ENCODE data around the gene DIDO1. TPM values are rescaled to one million over a fixed set of nuclear protein-coding genes. Genes with fewer than 3 reads are reported as not detected.

The DIDO1 gene
- total RNA-seq, 1 experiment from 2014 or later = 85.9 TPM

DNA sequence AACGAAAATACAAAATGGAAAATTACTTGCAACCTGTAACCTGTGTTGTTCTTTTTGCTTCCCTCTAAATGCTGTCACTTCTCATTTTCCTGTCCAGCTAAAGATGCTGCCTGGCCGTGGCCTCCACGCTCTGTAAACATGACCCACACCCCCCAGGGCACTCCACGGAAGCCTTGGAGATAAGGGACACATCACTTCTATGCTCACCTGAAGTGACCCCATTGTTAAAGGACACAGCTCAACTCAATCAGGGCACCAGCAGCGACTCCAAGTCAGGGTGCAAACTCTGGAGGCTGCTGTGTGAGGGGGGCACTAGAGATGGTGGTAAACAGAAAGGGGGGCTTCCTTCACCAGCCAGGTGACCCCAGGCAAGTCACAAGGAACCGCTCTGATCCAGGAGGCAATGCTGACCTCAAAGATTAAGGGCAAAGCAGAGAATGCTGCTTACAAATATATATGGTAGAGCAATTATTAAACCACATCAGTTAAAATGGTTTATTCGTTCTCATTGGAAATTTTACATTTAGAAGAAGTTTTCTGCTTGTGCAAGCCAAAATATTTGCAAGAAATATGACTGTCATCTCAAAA, 13.2 kb downstream of the DIDO1 start:
- H3K4me2 ChIP-seq (ENCODE audit: insufficient read depth, insufficient read length, low read length) = no peak overlapping the region
- no peak overlapping the region for H2BK12ac ChIP-seq (ENCODE audit: insufficient read length, low read depth, low read length)
- H2BK20ac ChIP-seq (ENCODE audit: low read depth, low read length, poor library complexity, severe bottlenecking) = no peak overlapping the region
- H4K20me1 ChIP-seq (ENCODE audit: control insufficient read depth, insufficient read depth, insufficient read length) = no peaks in the 10 kb centered on the region
- no peak overlapping the region for H3K9ac ChIP-seq (ENCODE audit: extremely low read depth, insufficient read length, low read length)
- DNase-seq = no peak
- no peak overlapping the region for H3K23ac ChIP-seq (ENCODE audit: insufficient read length, low read depth, low read length)
- peaks cover 15% of the 10 kb centered on the region for H3K4me1 ChIP-seq (ENCODE audit: insufficient read depth, low read length)
- Mint-ChIP-seq H3K4me1 (peaks cover 36 to 40% of the 10 kb centered on the region in 2 experiments), H3K4me3 (no peak overlapping the region), H3K27me3 (ENCODE audit: low read depth) (no peaks in the 10 kb centered on the region), H3K36me3 (ENCODE audit: insufficient read depth in 1 of 3, low read depth in 3 of 3) (peaks cover 37 to 51% (median 49%) of the 10 kb centered on the region in 3 experiments), H3K9me3 (no peaks in the 10 kb centered on the region), H3K27ac (peak overlapping the region; percentile 72 to 94 (median 86); a peak in 5 of 7 replicates)
- H3K18ac ChIP-seq (ENCODE audit: insufficient read length, low read depth, low read length) = no peak overlapping the region
- H3K56ac ChIP-seq (ENCODE audit: insufficient read length, low read depth, low read length) = no peak overlapping the region
- H3K9me3 ChIP-seq (ENCODE audit: control insufficient read depth, low read depth, low read length) = no peaks in the 10 kb centered on the region
- H2BK15ac ChIP-seq (ENCODE audit: low read depth, low read length) = no peak overlapping the region
- peaks cover 74% of the 10 kb centered on the region for H3K79me2 ChIP-seq (ENCODE audit: insufficient read depth, low read length)
- no peaks in the 10 kb centered on the region for H3K27me3 ChIP-seq (ENCODE audit: insufficient read depth, low read length)
- H3K4ac ChIP-seq (ENCODE audit: low read depth, low read length) = no peak overlapping the region
- H4K91ac ChIP-seq (ENCODE audit: insufficient read length, low read depth, low read length) = no peak overlapping the region
- H4K5ac ChIP-seq (ENCODE audit: insufficient read length, low read depth, low read length) = no peak overlapping the region
- no peak overlapping the region for H3K27ac ChIP-seq (ENCODE audit: insufficient read length, low read depth, low read length)
- no CpG with 5 or more reads among the region's 7 CpGs for WGBS (ENCODE audit: extremely low coverage, insufficient read length, low lambda C conversion rate)
- H4K8ac ChIP-seq (replicated peaks; ENCODE audit: insufficient read length, low read depth, low read length) = no peak overlapping the region
- no peak overlapping the region for H2BK5ac ChIP-seq (ENCODE audit: insufficient read length, low read length)
- TF ChIP-seq, protein P1, sequence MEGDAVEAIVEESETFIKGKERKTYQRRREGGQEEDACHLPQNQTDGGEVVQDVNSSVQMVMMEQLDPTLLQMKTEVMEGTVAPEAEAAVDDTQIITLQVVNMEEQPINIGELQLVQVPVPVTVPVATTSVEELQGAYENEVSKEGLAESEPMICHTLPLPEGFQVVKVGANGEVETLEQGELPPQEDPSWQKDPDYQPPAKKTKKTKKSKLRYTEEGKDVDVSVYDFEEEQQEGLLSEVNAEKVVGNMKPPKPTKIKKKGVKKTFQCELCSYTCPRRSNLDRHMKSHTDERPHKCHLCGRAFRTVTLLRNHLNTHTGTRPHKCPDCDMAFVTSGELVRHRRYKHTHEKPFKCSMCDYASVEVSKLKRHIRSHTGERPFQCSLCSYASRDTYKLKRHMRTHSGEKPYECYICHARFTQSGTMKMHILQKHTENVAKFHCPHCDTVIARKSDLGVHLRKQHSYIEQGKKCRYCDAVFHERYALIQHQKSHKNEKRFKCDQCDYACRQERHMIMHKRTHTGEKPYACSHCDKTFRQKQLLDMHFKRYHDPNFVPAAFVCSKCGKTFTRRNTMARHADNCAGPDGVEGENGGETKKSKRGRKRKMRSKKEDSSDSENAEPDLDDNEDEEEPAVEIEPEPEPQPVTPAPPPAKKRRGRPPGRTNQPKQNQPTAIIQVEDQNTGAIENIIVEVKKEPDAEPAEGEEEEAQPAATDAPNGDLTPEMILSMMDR (conservative IDR thresholded peaks at IDR 0.05) = no peak
- no peak overlapping the region for H2BK120ac ChIP-seq (ENCODE audit: low read depth, low read length, poor library complexity, severe bottlenecking)
- no peaks in the 10 kb centered on the region for H3K23me2 ChIP-seq (ENCODE audit: insufficient read length, low read depth, low read length, poor library complexity, severe bottlenecking)
- peaks cover 24% of the 10 kb centered on the region for H3K79me1 ChIP-seq (ENCODE audit: insufficient read depth, low read depth, low read length, poor library complexity, severe bottlenecking)
- H3K14ac ChIP-seq (ENCODE audit: insufficient read depth, low read length) = no peak overlapping the region
- no peak overlapping the region for H2AK5ac ChIP-seq (ENCODE audit: insufficient read length, low read length)
- H3T11ph ChIP-seq (ENCODE audit: low read length) = no peak overlapping the region
- H2AFZ ChIP-seq (ENCODE audit: low read length) = no peak overlapping the region
